Thyroid gland (tissue), 4 donors: Measurements from ENCODE around the gene GRIK4.

Source experiments
- POLR2A ChIP-seq, 2 donors: fragments of 450-650 bp; IDR thresholded peaks; one replicate each; pipeline ENCODE4 v1.6.1; 2017; ENCODE audit warnings: antibody characterized with exemption in 2 of 2, mild to moderate bottlenecking in 2 of 2, moderate library complexity in 1 of 2
- TF ChIP-seq, protein P1 (sequence below), 6 experiments: fragments of 200-600 bp in 3 of 6; fragments of 450-650 bp in 3 of 6; sonication (generic) in 3 of 6; IDR thresholded peaks; one replicate each; pipeline ENCODE4 v1.5.1; 2016 to 2019; ENCODE audit warnings: antibody characterized with exemption in 6 of 6, mild to moderate bottlenecking in 2 of 6, inconsistent platforms in 1 of 6, moderate library complexity in 1 of 6

DNA sequence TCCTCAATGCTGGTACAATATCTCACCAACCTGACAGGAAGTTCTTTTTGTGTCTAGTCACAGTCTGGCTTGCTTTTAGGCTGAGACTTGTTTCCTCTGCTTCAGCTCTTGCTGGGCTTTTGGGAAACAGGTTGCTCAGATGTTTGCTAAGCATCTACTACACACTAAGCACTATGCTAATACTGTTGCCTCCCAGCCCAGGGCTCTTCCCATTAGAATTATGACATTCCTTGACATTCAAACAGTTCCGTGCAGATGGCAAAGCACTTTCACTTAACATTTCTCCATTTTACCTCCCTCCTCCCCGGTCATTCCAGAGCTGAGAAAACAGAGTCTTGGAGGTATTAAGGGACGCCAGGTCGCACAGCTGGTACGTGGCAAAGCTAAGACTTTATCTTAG lies 311.6 kb downstream of the GRIK4 start:
- TF ChIP-seq, protein P1, sequence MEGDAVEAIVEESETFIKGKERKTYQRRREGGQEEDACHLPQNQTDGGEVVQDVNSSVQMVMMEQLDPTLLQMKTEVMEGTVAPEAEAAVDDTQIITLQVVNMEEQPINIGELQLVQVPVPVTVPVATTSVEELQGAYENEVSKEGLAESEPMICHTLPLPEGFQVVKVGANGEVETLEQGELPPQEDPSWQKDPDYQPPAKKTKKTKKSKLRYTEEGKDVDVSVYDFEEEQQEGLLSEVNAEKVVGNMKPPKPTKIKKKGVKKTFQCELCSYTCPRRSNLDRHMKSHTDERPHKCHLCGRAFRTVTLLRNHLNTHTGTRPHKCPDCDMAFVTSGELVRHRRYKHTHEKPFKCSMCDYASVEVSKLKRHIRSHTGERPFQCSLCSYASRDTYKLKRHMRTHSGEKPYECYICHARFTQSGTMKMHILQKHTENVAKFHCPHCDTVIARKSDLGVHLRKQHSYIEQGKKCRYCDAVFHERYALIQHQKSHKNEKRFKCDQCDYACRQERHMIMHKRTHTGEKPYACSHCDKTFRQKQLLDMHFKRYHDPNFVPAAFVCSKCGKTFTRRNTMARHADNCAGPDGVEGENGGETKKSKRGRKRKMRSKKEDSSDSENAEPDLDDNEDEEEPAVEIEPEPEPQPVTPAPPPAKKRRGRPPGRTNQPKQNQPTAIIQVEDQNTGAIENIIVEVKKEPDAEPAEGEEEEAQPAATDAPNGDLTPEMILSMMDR (IDR thresholded peaks at IDR 0.05), result no peak
- no peak for TF ChIP-seq POLR2A (IDR thresholded peaks at IDR 0.05)
